ENCODE measurements around the gene LCE2B.

The LCE2B gene

DNA sequence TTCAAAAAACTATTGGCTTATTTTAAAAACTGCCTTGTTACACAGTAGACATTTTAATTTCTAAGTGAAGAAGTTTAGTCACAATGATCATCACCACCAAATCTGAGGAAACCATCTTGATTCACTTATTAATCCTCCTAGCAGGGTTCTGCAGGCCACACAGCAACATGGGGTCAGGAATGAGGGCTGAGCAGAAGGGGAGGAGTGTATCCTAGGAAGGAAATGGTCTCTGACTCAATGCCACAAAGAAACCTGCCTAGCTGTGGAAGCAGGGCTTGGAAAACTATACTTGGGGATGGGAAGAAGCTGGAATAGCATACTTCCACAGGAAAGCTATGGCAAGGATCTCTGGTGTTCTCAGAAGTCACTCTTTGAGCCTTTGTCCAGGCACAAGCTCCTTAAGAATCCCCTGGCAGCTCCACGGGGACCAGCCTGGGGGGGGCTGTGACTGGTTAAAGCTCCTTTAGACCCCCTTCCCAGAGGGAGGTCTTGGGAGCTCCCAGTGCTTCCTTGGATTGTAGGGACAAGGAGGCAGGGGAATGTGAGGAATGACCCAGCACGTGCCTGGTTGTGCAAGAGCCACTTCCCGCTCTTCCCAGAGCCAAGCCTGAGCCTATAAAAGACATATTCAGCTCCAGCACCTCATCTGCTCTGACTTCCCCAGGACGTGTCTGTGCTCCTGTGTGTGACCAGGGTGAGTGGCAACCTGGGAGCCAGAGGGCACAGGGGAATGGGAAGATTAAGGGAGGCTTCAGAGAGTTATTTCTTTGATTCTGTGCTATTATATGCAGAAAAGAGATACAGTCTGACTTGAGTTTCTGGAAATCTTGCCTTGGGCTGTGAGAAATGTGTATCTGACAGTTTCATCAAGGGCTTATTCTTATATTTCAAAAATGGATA, 12.0 kb downstream of the LCE2B start, which contains the start of gene LCE2A:
Gene LCE2A (plus strand): TSS at position 645 of the 900 bp plus-strand sequence. CDS start 557 bp downstream, outside the sequence.
- no peak for TF ChIP-seq GATA2 (IDR thresholded peaks at IDR 0.05; ENCODE audit: low read depth, low read length)

- no peak for TF ChIP-seq GATA3 (IDR thresholded peaks at IDR 0.05; ENCODE audit: low read depth, low read length)
Measured at GRCh38 chr1:152699746-152700145, 13.8 kb downstream of the LCE2B start.

- TF ChIP-seq GATA2 (IDR thresholded peaks at IDR 0.05; ENCODE audit: low read depth, low read length) (no peak), GATA3 (IDR thresholded peaks at IDR 0.05; ENCODE audit: low read depth, low read length) (no peak)
Measured at GRCh38 chr1:152707860-152708259, 21.9 kb downstream of the LCE2B start, which contains the start of gene LCE4A. Gene LCE4A (plus strand): TSS chr1:152708160. CDS start chr1:152709076, 916 bp downstream.

DNA sequence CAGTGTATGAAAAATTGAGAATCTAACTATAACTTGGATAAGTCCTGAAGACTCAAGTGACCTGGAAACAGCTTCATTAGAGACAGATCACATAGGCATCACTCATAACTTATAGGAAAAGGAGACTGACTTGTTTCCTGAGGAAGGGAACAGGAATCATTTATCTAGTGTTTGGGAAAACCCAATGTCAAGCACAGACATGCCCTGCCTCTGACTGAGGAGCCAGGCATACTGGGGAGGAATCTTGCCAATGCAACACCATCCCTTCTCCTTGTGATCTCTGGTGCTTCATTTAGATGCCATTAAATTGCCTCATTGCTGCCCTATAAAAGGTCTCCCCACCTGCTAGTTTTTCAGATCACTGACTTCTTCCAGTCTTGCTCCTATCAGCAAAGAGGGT, 32.3 kb downstream of the LCE2B start:
- TF ChIP-seq GATA2 (IDR thresholded peaks at IDR 0.05; ENCODE audit: low read depth, low read length) (no peak), GATA3 (IDR thresholded peaks at IDR 0.05; ENCODE audit: low read depth, low read length) (no peak)

GRCh38 chr1:152725261-152725660, 39.3 kb downstream of the LCE2B start:
- TF ChIP-seq GATA2 (IDR thresholded peaks at IDR 0.05; ENCODE audit: low read depth, low read length) (no peak), GATA3 (IDR thresholded peaks at IDR 0.05; ENCODE audit: low read depth, low read length) (no peak)

DNA sequence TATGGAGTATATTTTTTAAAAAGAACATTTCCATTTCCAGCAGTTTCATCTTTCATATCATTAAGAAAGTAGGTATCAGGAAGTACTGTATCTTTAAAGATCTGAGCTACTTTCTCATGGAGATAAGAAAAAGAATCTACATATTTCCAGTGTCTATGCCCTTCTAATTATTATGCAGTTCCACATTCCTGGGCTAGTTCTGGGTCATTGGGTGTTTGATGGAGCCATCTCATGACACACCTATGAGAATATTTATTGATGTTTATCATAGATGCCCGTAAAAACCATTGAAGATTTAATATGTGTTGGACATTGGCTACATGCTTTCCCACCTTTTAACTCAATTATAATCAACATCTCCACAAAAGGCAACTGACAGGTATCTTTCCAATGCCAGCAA, 43.1 kb downstream of the LCE2B start:
- TF ChIP-seq GATA3 (IDR thresholded peaks at IDR 0.05; ENCODE audit: low read depth, low read length): no peak
- no peak for TF ChIP-seq GATA2 (IDR thresholded peaks at IDR 0.05; ENCODE audit: low read depth, low read length)

DNA sequence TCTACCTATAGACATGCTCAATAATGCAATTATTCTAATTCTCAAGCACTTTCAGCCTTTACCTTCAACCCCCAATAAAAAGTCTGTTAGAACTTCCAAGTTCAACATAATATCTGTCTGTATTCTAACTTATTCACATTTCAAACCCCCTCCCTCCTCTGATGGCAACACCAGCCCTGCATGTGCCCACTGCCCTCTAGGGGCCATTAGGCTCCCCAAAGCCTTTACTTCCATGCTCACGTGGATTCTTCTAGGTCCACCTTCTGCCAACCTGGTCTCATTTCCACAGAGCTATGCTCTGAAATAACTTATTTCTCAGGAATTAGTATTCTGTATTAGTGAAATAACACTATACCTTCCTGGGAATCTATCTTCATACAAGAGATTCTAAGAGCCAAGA, 49.7 kb downstream of the LCE2B start:
- TF ChIP-seq GATA3 (IDR thresholded peaks at IDR 0.05; ENCODE audit: low read depth, low read length): no peak
- no peak for TF ChIP-seq GATA2 (IDR thresholded peaks at IDR 0.05; ENCODE audit: low read depth, low read length)

Measured in SH-SY5Y (cell line).